ENCODE results near the gene SULT1E1.

DNA sequence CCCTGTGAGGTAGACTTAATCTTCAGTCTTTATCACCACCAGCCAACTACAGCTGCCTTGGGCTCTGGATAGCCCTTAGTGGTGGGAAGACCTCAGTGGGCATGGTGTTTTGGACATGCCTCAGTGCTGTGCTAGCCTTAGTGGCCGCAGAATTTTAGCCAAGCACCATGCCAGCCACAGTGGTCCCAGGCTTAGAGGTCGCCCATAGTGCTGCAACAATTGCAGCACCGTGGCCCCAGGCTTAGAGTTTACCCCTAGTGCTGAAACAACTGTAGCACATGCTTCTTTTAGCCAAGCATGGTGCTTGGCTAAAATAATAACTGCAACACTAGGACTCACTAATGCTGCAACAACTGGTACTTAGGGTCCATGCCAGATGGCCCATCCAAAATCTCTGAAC is 60.6 kb downstream of the SULT1E1 start:
- TF ChIP-seq, protein P1, sequence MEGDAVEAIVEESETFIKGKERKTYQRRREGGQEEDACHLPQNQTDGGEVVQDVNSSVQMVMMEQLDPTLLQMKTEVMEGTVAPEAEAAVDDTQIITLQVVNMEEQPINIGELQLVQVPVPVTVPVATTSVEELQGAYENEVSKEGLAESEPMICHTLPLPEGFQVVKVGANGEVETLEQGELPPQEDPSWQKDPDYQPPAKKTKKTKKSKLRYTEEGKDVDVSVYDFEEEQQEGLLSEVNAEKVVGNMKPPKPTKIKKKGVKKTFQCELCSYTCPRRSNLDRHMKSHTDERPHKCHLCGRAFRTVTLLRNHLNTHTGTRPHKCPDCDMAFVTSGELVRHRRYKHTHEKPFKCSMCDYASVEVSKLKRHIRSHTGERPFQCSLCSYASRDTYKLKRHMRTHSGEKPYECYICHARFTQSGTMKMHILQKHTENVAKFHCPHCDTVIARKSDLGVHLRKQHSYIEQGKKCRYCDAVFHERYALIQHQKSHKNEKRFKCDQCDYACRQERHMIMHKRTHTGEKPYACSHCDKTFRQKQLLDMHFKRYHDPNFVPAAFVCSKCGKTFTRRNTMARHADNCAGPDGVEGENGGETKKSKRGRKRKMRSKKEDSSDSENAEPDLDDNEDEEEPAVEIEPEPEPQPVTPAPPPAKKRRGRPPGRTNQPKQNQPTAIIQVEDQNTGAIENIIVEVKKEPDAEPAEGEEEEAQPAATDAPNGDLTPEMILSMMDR (IDR thresholded peaks at IDR 0.05): no peak
- no peak for TF ChIP-seq POLR2A (IDR thresholded peaks at IDR 0.05)

Measured in right lobe of liver (tissue), 4 donors.